Gastroesophageal sphincter (tissue), 3 donors: ENCODE measurements around the gene TMEM208.

ENCODE experiments used
- CTCF ChIP-seq, 4 experiments: fragments of 200-600 bp in 2 of 4; fragments of 450-650 bp in 2 of 4; sonication (generic) in 1 of 4; IDR thresholded peaks; one replicate each; pipeline ENCODE4 v1.5.1; 2017 to 2019; ENCODE audit warnings: antibody characterized with exemption in 4 of 4, mild to moderate bottlenecking in 2 of 4, moderate library complexity in 2 of 4
- EP300 ChIP-seq: sonication (generic); formaldehyde crosslinking; IDR thresholded peaks from one replicate; pipeline ENCODE4 v1.6.1; 2017; ENCODE audit warnings: antibody characterized with exemption, mild to moderate bottlenecking
- POLR2A ChIP-seq, 2 donors: fragments of 450-650 bp; IDR thresholded peaks; one replicate each; pipeline ENCODE4 v1.6.1; 2017; ENCODE audit warnings: antibody characterized with exemption in 2 of 2, mild to moderate bottlenecking in 2 of 2, moderate library complexity in 1 of 2
- POLR2AphosphoS5 ChIP-seq: sonication (generic); formaldehyde crosslinking; IDR thresholded peaks from one replicate; pipeline ENCODE4 v1.6.1; 2017; ENCODE audit warnings: antibody characterized with exemption

DNA sequence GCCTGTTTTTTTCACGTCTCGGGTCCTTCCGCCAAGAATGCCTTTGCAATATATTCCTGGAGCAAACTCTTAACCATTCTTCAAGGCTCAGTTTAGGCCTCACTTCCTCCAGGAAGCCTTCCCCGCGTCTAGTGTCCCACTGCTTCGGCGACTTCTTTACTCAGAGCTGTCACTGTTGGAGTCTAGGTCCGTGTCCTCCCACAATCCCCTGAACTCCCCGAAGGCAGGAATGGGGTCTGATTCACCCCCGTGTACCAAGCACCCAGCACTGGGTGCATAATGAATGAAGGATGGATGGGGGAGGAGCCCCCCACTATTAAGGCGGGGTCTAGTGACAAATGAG, 43.7 kb upstream of the TMEM208 start:
- TF ChIP-seq CTCF (IDR thresholded peaks at IDR 0.05) (no peak), POLR2A (IDR thresholded peaks at IDR 0.05) (no peak), POLR2AphosphoS5 (no peak), EP300 (no peak)
